ENCODE measurements around the gene NUMBL. TPM values are rescaled to one million over a fixed set of nuclear protein-coding genes. Genes with fewer than 3 reads are reported as not detected.

NUMBL gene
- total RNA-seq, 1 donor from 2014 or later: 32.0 TPM

DNA sequence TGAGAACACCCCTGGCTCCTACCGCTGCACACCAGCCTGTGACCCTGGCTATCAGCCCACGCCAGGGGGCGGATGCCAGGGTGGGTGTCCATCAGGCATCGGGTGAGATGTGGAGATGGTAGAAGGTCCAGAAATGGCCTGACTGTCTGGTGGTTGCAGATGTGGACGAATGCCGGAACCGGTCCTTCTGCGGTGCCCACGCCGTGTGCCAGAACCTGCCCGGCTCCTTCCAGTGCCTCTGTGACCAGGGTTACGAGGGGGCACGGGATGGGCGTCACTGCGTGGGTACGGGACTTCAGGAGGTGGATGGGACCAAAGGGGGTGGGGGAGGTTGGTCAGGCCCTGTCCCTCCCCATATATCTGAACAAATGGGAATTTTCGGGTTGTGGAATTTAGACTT lies 73.5 kb downstream of the NUMBL start:
- no peak for DNase-seq (ENCODE audit: low read depth)
- TF ChIP-seq CTCF (conservative IDR thresholded peaks at IDR 0.05; ENCODE audit: low read depth, low read length): no peak
- H3K4me3 ChIP-seq (ENCODE audit: low read depth, low read length): no peak overlapping the region

DNA sequence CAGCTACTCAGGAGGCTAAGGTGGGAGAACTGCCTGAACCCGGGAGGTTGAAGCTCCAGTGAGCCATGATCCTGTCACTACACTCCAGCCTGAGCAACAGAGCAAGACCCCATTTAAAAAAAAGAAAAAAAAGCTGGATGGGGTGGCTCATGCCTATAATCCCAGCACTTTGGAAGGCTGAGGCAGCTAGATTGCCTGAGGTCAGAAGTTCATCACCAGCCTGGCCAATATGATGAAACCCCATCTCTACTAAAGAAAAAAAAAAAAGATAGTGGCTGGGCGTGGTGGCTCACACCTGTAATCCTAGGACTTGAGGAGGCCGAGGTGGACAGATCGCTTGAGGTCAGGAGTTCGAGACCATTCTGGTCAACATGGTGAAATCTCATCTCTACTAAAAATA lies 74.3 kb downstream of the NUMBL start:
- TF ChIP-seq CTCF (conservative IDR thresholded peaks at IDR 0.05; ENCODE audit: low read depth, low read length): no peak
- no peak overlapping the region for H3K4me3 ChIP-seq (ENCODE audit: low read depth, low read length)
- DNase-seq (ENCODE audit: low read depth): no peak

Other genes starting within 250 kb of the NUMBL start
- gene SERTAD3, start 246.3 kb downstream of the NUMBL start, total RNA-seq: 11.3 and 18.1 TPM in 2 replicates
- gene BLVRB, start 224.9 kb downstream of the NUMBL start, total RNA-seq: 29.0 and 34.0 TPM in 2 replicates
- 0.14 and 0.17 TPM in 2 replicates for gene SPTBN4, start 223.7 kb downstream of the NUMBL start, total RNA-seq
- 108 and 113 TPM in 2 replicates for gene SHKBP1, start 113.8 kb downstream of the NUMBL start, total RNA-seq
- 24.4 and 149 TPM in 2 replicates for gene LTBP4, start 89.3 kb downstream of the NUMBL start, total RNA-seq
- gene COQ8B, start 26.2 kb upstream of the NUMBL start, total RNA-seq: 20.9 and 30.5 TPM in 2 replicates
- 13.7 and 17.6 TPM in 2 replicates for gene ITPKC, start 26.5 kb upstream of the NUMBL start, total RNA-seq
- 2.2 and 3.3 TPM in 2 replicates for gene ACTMAP, start 59.8 kb upstream of the NUMBL start, total RNA-seq
- gene SNRPA, start 60.6 kb upstream of the NUMBL start, total RNA-seq: 169 and 202 TPM in 2 replicates
- gene MIA, start 84.9 kb upstream of the NUMBL start, total RNA-seq: 0.80 TPM in 1 of 2 replicates, not detected in the other
- gene RAB4B, start 87.6 kb upstream of the NUMBL start, total RNA-seq: 20.6 and 23.6 TPM in 2 replicates
- 78.9 and 90.3 TPM in 2 replicates for gene EGLN2, start 108.5 kb upstream of the NUMBL start, total RNA-seq
- not detected in 2 replicates for gene CYP2A6, start 159.8 kb upstream of the NUMBL start, total RNA-seq
- gene CYP2A7, start 191.6 kb upstream of the NUMBL start, total RNA-seq: not detected in 2 replicates